Fibroblast of peridontal ligament (primary cell): Measurements from ENCODE around the gene ZNF35.

ENCODE experiments used
- DNase-seq: peaks from one replicate; pipeline ENCODE4 v3.0.0-alpha.2; 2010; ENCODE audit errors: extremely low read depth

The ZNF35 gene

GRCh38 chr3:44685128-44685800, 36.7 kb downstream of the ZNF35 start:
- DNase-seq, result peak; percentile 87

DNA sequence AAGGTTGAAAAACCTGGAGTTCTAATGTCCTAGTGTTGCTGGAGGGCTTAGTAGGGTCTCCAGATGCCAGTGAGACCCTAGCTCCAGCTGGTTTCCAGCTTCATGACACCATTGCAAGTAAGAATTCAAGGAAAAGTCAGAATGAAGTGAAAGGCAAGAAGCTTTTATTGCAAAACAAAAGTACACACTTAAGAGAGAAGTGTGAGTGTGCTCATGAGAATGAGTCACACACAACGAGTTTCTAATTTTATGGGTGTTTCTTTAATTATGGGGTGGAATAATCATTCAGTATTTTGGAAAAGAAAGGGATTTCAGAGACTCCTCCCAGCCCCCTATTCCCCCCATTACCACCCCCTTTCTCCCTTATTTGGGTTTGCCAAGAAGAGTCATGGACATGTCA, 39.4 kb downstream of the ZNF35 start:
- DNase-seq, result no peak
